SK-N-SH (cell line): ENCODE measurements around the gene IMPA2. TPM values are rescaled to one million over a fixed set of nuclear protein-coding genes. Genes with fewer than 3 reads are reported as not detected.

ENCODE experiments used
- CTCF ChIA-PET: fragments of 300-600, 350-600 bp; formaldehyde crosslinking; extraction: SDS; loops from one replicate; lab custom pipeline; 2021; lab: Yijun Ruan, JAX
- POLR2A ChIA-PET: fragments of 350-600 bp; sonication (Branson Sonifier 250); formaldehyde crosslinking; extraction: SDS; loops from one replicate; lab custom pipeline; 2020; ENCODE audit warnings: antibody characterized with exemption, inconsistent platforms; lab: Yijun Ruan, JAX
- DNase-seq: peaks from one replicate; pipeline ENCODE4 v3.0.0; 2012
- H2AFZ ChIP-seq: fragments of 200-600 bp; sonication (generic); 2 replicates; pipeline ENCODE4 v1.8.1; 2016; ENCODE audit warnings: antibody characterized with exemption, mild to moderate bottlenecking, low read depth
- H3F3A ChIP-seq: fragments of 200-600 bp; sonication (generic); replicated peaks from 2 replicates; pipeline ENCODE3; 2016; ENCODE audit warnings: antibody characterized with exemption, mild to moderate bottlenecking; ENCODE audit not compliant: insufficient read depth
- H3K27ac ChIP-seq, 2 experiments: fragments of 200-500 bp in 1 of 2; fragments of 200-600 bp in 1 of 2; sonication (Bioruptor generic) in 1 of 2; sonication (generic), shearing (Covaris generic) in 1 of 2; 2 replicates each; pipeline versions ENCODE4 v1.5.1 to v1.6.1; 2014 to 2016; ENCODE audit warnings: low read depth in 2 of 2, inconsistent platforms in 1 of 2, low read length in 1 of 2, mild to moderate bottlenecking in 1 of 2, mixed read lengths in 1 of 2
- H3K27me3 ChIP-seq: fragments of 200-600 bp; sonication (generic), shearing (Covaris generic); 2 replicates; pipeline ENCODE4 v1.6.1; 2016; ENCODE audit warnings: mixed run types; ENCODE audit not compliant: insufficient read depth
- H3K36me3 ChIP-seq, 2 experiments: fragments of 200-500 bp in 1 of 2; fragments of 200-600 bp in 1 of 2; sonication (Bioruptor generic) in 1 of 2; sonication (generic) in 1 of 2; replicated peaks in 1 of 2; 2 replicates each; pipeline versions ENCODE3 to v1.5.1; 2014 to 2016; ENCODE audit warnings: low read length in 1 of 2, mild to moderate bottlenecking in 1 of 2; ENCODE audit not compliant: insufficient read depth in 2 of 2, control insufficient read depth in 1 of 2
- H3K4me1 ChIP-seq, 2 experiments: fragments of 200-500 bp in 1 of 2; fragments of 200-600 bp in 1 of 2; sonication (Bioruptor generic) in 1 of 2; sonication (generic), shearing (Covaris generic) in 1 of 2; 2 replicates each; pipeline versions ENCODE4 v1.5.1 to v1.6.1; 2014 to 2016; ENCODE audit warnings: low read depth in 1 of 2, low read length in 1 of 2, mixed run types in 1 of 2; ENCODE audit not compliant: insufficient read depth in 2 of 2, control insufficient read depth in 1 of 2
- H3K4me2 ChIP-seq: fragments of 200-600 bp; sonication (generic), shearing (Covaris generic); 2 replicates; pipeline ENCODE4 v1.6.1; 2017; ENCODE audit warnings: mixed run types
- H3K4me3 ChIP-seq, 2 experiments: fragments of 200-500 bp in 1 of 2; fragments of 200-600 bp in 1 of 2; sonication (Bioruptor generic) in 1 of 2; sonication (generic), shearing (Covaris generic) in 1 of 2; 2 replicates each; pipeline versions ENCODE4 v1.5.1 to v1.8.1; 2014 to 2016; ENCODE audit warnings: low read depth in 2 of 2, inconsistent platforms in 1 of 2, low read length in 1 of 2, mild to moderate bottlenecking in 1 of 2, mixed read lengths in 1 of 2, moderate library complexity in 1 of 2
- H3K79me2 ChIP-seq: fragments of 200-600 bp; sonication (generic); 2 replicates; pipeline ENCODE4 v1.8.1; 2017; ENCODE audit warnings: mild to moderate bottlenecking; ENCODE audit not compliant: insufficient read depth
- H3K9ac ChIP-seq: fragments of 200-600 bp; sonication (generic); 2 replicates; pipeline ENCODE4 v1.6.1; 2017; ENCODE audit warnings: mixed run types
- H3K9me2 ChIP-seq: fragments of 200-600 bp; sonication (generic); 2 replicates; pipeline ENCODE4 v1.6.1; 2017; ENCODE audit warnings: mixed run types
- H3K9me3 ChIP-seq: fragments of 200-600 bp; sonication (generic); 2 replicates; pipeline ENCODE4 v1.6.1; 2017; ENCODE audit warnings: mixed run types, mild to moderate bottlenecking, moderate library complexity
- H4K20me1 ChIP-seq: fragments of 200-600 bp; sonication (generic); 2 replicates; pipeline ENCODE4 v1.6.1; 2017; ENCODE audit warnings: mild to moderate bottlenecking, mixed run types; ENCODE audit not compliant: insufficient read depth
- CHD2 ChIP-seq: fragments of 150-350 bp; IDR thresholded peaks from 2 replicates; pipeline ENCODE4 v1.6.1; 2018; ENCODE audit warnings: low read length; ENCODE audit not compliant: partially characterized antibody
- ELF1 ChIP-seq: IDR thresholded peaks from 2 replicates; pipeline ENCODE4 v1.4.0; 2012
- EP300 ChIP-seq, 2 experiments: IDR thresholded peaks; 2 replicates each; pipeline versions ENCODE4 v1.4.0 to v1.6.1; 2012; ENCODE audit warnings: borderline replicate concordance in 1 of 2, low read depth in 1 of 2, low read length in 1 of 2
- EZH2phosphoT487 ChIP-seq: fragments of 200-600 bp; sonication (generic); IDR thresholded peaks from 2 replicates; pipeline ENCODE4 v1.6.1; 2017; ENCODE audit warnings: low read depth, mixed run types, mild to moderate bottlenecking, antibody characterized with exemption, moderate library complexity, borderline replicate concordance
- FOSL2 ChIP-seq: IDR thresholded peaks from 2 replicates; pipeline ENCODE4 v1.4.0; 2012; ENCODE audit warnings: low read depth, mild to moderate bottlenecking, moderate library complexity, borderline replicate concordance
- FOXJ3 ChIP-seq: sonication (generic); formaldehyde crosslinking; IDR thresholded peaks from 2 replicates; pipeline ENCODE4 v1.5.1; 2020; ENCODE audit warnings: mild to moderate bottlenecking, missing genetic modification reagents
- GABPA ChIP-seq: IDR thresholded peaks from 2 replicates; pipeline ENCODE4 v1.4.0; 2012; ENCODE audit warnings: low read depth, mild to moderate bottlenecking
- GATA2 ChIP-seq: sonication (generic); formaldehyde crosslinking; IDR thresholded peaks from 2 replicates; pipeline ENCODE4 v1.5.0; 2020; ENCODE audit warnings: mild to moderate bottlenecking, missing genetic modification reagents
- NFIC ChIP-seq: IDR thresholded peaks from 2 replicates; pipeline ENCODE4 v1.4.0; 2012; ENCODE audit warnings: borderline replicate concordance
- NRF1 ChIP-seq: IDR thresholded peaks from 2 replicates; pipeline ENCODE4 v1.6.1; 2012; ENCODE audit warnings: low read depth, mild to moderate bottlenecking, low read length
- PBX3 ChIP-seq: IDR thresholded peaks from 2 replicates; pipeline ENCODE4; 2012
- RAD21 ChIP-seq: IDR thresholded peaks from 2 replicates; pipeline ENCODE4 v1.6.1; 2012; ENCODE audit warnings: mild to moderate bottlenecking, low read length
- SIN3A ChIP-seq: IDR thresholded peaks from 2 replicates; pipeline ENCODE4 v1.6.1; 2012; ENCODE audit warnings: low read depth, mild to moderate bottlenecking, low read length, moderate library complexity, borderline replicate concordance
- SMC3 ChIP-seq: IDR thresholded peaks from 2 replicates; pipeline ENCODE4 v1.6.1; 2012; ENCODE audit warnings: low read depth, low read length, improper control_type of control experiment
- TAF1 ChIP-seq: IDR thresholded peaks from 2 replicates; pipeline ENCODE4 v1.6.1; 2012; ENCODE audit warnings: low read depth, mild to moderate bottlenecking, low read length, moderate library complexity, borderline replicate concordance
- TCF12 ChIP-seq: IDR thresholded peaks from 2 replicates; pipeline ENCODE4 v1.4.0; 2012
- TEAD4 ChIP-seq: IDR thresholded peaks from 2 replicates; pipeline ENCODE4 v1.4.0; 2012; ENCODE audit warnings: mild to moderate bottlenecking, borderline replicate concordance; ENCODE audit not compliant: insufficient read depth
- YY1 ChIP-seq: IDR thresholded peaks from 2 replicates; pipeline ENCODE4 v1.4.0; 2012; ENCODE audit warnings: low read depth, mild to moderate bottlenecking
- WGBS: methylation state at CpG from one replicate; pipeline ENCODE4 v1.1.6; 2017; ENCODE audit warnings: low lambda C conversion rate; 5-methylcytosine and 5-hydroxymethylcytosine counted together
- polyA plus RNA-seq, 3 experiments: library from polyadenylated mRNA; depleted of rRNA; stranded (reverse); fragments of >200 nt; gene quantifications; 2 replicates each; pipeline ENCODE4 v1.2.3, GENCODE V29; 2012
- TF ChIP-seq, protein P1 (sequence below): IDR thresholded peaks from 2 replicates; pipeline ENCODE4 v1.4.0; 2012; ENCODE audit warnings: low read depth
- TF ChIP-seq, protein P2 (sequence below): IDR thresholded peaks from 2 replicates; pipeline ENCODE4 v1.4.0; 2012; ENCODE audit warnings: low read depth, borderline replicate concordance
- TF ChIP-seq, protein P3 (sequence below): fragments of 200-600 bp; sonication (generic); IDR thresholded peaks from 2 replicates; pipeline ENCODE4 v1.6.1; 2017; ENCODE audit warnings: antibody characterized with exemption, mild to moderate bottlenecking, moderate library complexity

The IMPA2 gene
- polyA plus RNA-seq (2012; rRNA removed) = 0.18 TPM in 1 of 2 replicates, not detected in the other
- 0.07 and 0.13 TPM in 2 replicates for polyA plus RNA-seq (2012; cell fraction: cytosol; rRNA removed)
- polyA plus RNA-seq (2012; cell fraction: nucleus; rRNA removed) = 0.11 and 0.34 TPM in 2 replicates

DNA sequence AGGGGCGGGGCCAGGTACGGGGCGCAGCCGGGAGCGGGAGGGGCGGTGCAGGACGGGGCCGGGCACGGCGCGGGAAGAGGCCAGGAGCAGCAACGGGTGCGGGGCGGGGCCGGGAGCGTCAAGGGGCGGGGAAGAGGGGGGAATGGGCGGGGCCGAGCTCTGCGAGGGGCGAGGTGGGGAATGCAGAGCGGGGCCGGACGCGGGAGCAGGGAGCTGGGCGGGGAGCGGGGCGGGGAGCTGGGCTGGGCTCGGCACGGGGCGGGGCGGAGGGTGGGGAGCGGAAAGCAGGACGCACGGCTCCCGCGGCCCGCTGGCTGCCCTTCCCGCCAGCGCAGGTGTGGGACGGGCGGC is at the start of gene IMPA2:
TSS of gene IMPA2 (plus strand) at position 316 of the 351 bp plus-strand sequence. CDS start 163 bp downstream, outside the sequence.
- DNase-seq = peak; percentile 94
- Histone ChIP-seq H3K9me2 (no peaks in the 10 kb centered on the region), H3K36me3 (no peaks in the 10 kb centered on the region), H3K4me3 (peak within 1 kb of the TSS; percentile 46 to 73), H3K4me2 (peak within 1 kb of the TSS; percentile 96), H3K4me1 (peaks cover 0 to 7% of the 10 kb centered on the region in 2 experiments; a peak in 1 of 4 replicates), H3K27me3 (peaks cover 60% of the 10 kb centered on the region), H3K9me3 (no peaks in the 10 kb centered on the region), H3K79me2 (no peaks in the 10 kb centered on the region), H2AFZ (peak within 1 kb of the TSS; percentile 70; the same call in 1 of the 2 replicates), H3F3A (no peaks in the 10 kb centered on the region), H3K27ac (no peak within 1 kb of the TSS), H4K20me1 (no peaks in the 10 kb centered on the region), H3K9ac (no peak within 1 kb of the TSS)
- WGBS = 4% methylated on average over 16 of the region's 42 CpGs
- TF ChIP-seq, protein P1, sequence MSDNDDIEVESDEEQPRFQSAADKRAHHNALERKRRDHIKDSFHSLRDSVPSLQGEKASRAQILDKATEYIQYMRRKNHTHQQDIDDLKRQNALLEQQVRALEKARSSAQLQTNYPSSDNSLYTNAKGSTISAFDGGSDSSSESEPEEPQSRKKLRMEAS = no peak
- TF ChIP-seq RAD21 (no peak), SIN3A (no peak), PBX3 (no peak), FOSL2 (no peak), CHD2 (no peak)
- TF ChIP-seq, protein P2, sequence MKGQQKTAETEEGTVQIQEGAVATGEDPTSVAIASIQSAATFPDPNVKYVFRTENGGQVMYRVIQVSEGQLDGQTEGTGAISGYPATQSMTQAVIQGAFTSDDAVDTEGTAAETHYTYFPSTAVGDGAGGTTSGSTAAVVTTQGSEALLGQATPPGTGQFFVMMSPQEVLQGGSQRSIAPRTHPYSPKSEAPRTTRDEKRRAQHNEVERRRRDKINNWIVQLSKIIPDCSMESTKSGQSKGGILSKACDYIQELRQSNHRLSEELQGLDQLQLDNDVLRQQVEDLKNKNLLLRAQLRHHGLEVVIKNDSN = no peak
- POLR2A ChIA-PET = interaction anchor here (0.5 kb wide), 1 partner anchor 65 kb away, joined by 3 read pairs; no protein-coding TSS in a partner anchor
- CTCF ChIA-PET = interaction anchor here (0.9 to 1.4 kb wide), 3 partner anchors 14 to 58 kb away, joined by 3 to 7 read pairs (median 5); no protein-coding TSS in a partner anchor

DNA sequence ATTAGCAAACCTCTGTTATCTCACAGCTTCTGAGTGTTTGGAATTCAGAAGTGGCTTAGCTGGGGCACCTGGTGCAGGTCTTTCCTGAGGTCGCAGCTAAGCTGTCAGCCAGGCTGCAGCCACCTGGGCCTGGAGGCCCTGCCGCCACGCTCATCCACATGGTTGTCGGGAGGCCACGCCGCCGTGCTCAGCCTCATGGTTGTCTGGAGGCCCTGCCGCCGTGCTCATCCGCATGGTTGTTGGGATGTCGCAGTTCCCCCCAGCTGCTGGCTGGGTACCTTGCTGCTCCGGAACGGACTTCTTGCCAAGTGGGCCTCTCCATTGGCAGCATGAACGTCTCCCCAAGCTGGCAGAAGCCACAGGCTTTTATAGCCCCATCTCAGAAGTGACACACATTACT is 48.9 kb upstream of the IMPA2 start:
- H3K4me2 ChIP-seq = no peak overlapping the region
- H3K4me3 ChIP-seq = no peak overlapping the region
- H3K9ac ChIP-seq = no peak overlapping the region
- no peaks in the 10 kb centered on the region for H3K9me3 ChIP-seq
- H3F3A ChIP-seq = no peaks in the 10 kb centered on the region
- no peaks in the 10 kb centered on the region for H3K9me2 ChIP-seq
- CTCF ChIA-PET = interaction anchor here (1.1 to 3.1 kb wide), 4 partner anchors 14 to 106 kb away, joined by 4 to 14 read pairs (median 6); no protein-coding TSS in a partner anchor
- no peaks in the 10 kb centered on the region for H4K20me1 ChIP-seq
- H3K27me3 ChIP-seq = peaks cover 74% of the 10 kb centered on the region
- POLR2A ChIA-PET = no interaction called here
- WGBS = 13% methylated on average over 1 of the region's 14 CpGs
- H3K36me3 ChIP-seq = no peaks in the 10 kb centered on the region
- no peak overlapping the region for H2AFZ ChIP-seq
- no peak for TF ChIP-seq GABPA
- TF ChIP-seq, protein P3, sequence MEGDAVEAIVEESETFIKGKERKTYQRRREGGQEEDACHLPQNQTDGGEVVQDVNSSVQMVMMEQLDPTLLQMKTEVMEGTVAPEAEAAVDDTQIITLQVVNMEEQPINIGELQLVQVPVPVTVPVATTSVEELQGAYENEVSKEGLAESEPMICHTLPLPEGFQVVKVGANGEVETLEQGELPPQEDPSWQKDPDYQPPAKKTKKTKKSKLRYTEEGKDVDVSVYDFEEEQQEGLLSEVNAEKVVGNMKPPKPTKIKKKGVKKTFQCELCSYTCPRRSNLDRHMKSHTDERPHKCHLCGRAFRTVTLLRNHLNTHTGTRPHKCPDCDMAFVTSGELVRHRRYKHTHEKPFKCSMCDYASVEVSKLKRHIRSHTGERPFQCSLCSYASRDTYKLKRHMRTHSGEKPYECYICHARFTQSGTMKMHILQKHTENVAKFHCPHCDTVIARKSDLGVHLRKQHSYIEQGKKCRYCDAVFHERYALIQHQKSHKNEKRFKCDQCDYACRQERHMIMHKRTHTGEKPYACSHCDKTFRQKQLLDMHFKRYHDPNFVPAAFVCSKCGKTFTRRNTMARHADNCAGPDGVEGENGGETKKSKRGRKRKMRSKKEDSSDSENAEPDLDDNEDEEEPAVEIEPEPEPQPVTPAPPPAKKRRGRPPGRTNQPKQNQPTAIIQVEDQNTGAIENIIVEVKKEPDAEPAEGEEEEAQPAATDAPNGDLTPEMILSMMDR = no peak
- TF ChIP-seq EP300 (IDR thresholded peaks at IDR 0.05; ENCODE audit: borderline replicate concordance in 1 of 2, low read depth in 1 of 2, low read length in 1 of 2) = no peak
- no peak for TF ChIP-seq RAD21
- TF ChIP-seq, protein P1 = no peak
- no peak for TF ChIP-seq TAF1
- TF ChIP-seq GATA2 = no peak
- TF ChIP-seq SIN3A = no peak
- no peak for TF ChIP-seq NFIC
- no peak for TF ChIP-seq YY1
- TF ChIP-seq TCF12 = no peak
- TF ChIP-seq TEAD4 = no peak
- TF ChIP-seq EZH2phosphoT487 = no peak
- TF ChIP-seq SMC3 = no peak
- TF ChIP-seq ELF1 = no peak
- TF ChIP-seq, protein P2 = no peak
- TF ChIP-seq FOXJ3 = no peak
- no peak for TF ChIP-seq NRF1
- no peaks in the 10 kb centered on the region for H3K4me1 ChIP-seq
- no peak for DNase-seq
- H3K27ac ChIP-seq = no peak overlapping the region
- no peaks in the 10 kb centered on the region for H3K79me2 ChIP-seq
